GM19025 (cell line): ENCODE data around the gene ROR2.

Experiments
- ATAC-seq: cut with Tn5 transposase; IDR thresholded peaks from one replicate; pipeline ENCODE4 v1.9.1; 2021; ENCODE audit warnings: mild to moderate bottlenecking, low read depth, moderate library complexity; ENCODE audit not compliant: unreplicated experiment

Gene ROR2

GRCh38 chr9:91904588-91905236 lies 45.3 kb downstream of the ROR2 start:
- no peak for ATAC-seq

GRCh38 chr9:91903126-91903911 lies 46.7 kb downstream of the ROR2 start:
- ATAC-seq: no peak

DNA sequence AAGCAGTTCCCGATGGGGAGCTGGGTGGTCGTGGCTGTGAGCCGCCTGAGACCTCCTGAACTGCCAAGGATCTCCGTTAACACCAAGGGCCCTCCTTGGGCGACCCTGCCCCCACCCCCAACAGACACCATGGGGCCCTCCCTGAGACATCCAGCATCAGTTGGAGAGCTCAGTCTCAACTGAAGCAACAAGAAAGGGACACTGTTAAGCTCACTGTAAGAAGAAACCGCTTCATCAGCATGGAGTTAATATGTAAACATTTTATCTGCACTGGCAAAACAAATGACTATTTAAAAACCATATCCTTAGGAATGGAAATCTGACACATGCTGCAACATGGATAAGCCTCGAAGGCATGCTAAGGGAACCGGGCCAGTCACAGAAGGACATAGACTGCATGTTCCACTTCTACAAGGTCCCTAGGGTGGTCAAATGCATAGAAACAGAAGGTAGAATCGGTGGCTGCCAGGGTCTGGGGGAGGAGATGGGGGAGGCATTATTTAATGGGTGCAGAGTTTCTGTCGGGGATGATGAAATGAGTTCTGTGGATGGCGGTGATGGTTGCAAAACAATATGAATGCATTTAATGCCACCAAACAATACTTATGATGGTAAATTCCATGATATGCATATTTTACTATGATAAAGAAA lies 47.4 kb downstream of the ROR2 start:
- no peak for ATAC-seq

DNA sequence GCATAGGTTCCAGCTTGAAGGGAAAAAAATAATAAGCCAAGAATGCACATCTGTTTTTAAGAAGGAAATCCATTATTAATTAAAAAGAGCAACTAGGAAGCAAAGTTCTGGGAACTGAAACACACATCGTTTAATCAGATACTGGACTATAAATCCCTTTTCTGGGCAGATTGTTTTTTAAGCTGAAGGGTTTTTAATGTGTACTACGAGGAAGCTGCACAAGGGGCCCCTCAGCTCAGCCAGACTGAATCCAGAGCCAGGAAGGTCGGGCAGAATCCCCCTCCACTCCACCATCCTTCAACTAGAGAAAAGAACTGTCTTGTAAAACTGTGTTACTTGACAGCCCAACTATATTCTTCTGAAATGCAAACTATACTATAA lies 49.2 kb downstream of the ROR2 start:
- ATAC-seq: no peak

DNA sequence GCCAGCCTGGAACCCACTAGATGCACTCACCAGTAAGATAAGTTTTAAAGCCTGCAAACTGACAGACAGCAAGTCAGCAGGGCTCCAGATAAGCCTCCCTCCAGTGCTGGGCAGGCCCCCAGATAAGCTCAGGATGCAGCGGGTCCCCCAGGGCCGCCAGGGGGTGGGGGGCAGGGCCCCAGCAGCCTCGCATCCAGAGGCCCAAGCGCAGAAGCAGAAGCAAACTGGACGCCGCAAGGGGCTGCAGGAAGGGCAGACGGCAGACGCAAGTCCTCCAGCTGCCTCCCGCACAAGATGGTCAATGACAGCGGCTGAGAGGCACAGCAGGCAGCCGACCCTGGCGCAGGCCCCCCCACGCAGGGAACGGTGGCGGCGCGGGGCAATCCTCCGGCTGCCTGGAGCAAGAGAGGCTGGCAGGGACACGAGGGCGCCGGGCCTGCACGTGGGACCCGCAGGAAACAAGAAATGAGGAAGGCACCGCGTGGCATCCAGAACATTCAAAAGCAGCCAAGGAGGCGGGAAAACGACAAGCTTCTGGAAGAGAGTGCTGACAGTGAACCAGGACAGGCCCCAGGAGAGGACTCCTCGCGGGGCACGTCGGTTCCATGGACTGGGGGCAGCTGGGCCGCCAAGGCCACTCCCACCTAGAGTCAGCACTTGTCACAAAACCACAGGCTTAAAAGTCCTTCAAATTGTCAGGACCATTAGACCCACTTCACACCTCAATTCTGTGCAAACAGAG lies 49.8 kb downstream of the ROR2 start:
- no peak for ATAC-seq

- ATAC-seq: no peak
Measured at GRCh38 chr9:91899594-91899993, 50.4 kb downstream of the ROR2 start.

DNA sequence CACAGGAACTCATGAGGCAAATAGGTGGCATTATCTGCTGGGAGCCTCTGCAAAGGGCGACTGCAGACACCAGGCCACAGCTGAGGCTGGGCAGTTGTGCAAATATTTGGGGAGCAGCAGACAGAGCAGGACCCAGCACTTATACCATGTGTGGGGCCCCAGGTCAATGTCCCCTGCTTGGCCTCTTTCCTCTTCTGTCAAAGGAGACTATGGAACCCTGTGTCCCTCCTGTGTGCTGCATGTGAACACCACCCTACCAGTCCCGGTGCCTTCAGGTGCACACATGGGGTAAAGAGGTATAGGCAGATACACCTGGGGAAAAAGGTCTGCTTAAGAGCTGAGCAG lies 50.8 kb downstream of the ROR2 start:
- ATAC-seq: no peak

GRCh38 chr9:91898451-91899218 lies 51.4 kb downstream of the ROR2 start:
- no peak for ATAC-seq

DNA sequence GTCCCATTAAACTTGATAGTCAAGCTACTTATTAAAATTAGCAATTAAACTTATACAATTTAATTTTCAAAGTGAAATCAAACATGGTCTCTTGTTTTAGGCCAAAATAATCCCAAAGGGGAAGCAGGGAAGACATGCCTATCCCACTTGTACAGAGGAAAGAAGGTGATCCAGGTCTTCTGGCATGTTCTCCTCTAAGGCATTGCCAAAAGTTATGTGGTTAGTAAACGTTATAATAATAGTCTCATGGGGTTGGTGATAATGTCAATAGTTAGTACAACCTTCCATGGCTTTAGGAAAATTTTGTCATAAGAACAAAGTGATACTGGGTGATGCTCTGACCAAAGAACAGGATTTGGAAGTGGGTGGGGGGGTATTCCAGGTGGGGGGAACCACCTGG lies 52.8 kb downstream of the ROR2 start:
- no peak for ATAC-seq

DNA sequence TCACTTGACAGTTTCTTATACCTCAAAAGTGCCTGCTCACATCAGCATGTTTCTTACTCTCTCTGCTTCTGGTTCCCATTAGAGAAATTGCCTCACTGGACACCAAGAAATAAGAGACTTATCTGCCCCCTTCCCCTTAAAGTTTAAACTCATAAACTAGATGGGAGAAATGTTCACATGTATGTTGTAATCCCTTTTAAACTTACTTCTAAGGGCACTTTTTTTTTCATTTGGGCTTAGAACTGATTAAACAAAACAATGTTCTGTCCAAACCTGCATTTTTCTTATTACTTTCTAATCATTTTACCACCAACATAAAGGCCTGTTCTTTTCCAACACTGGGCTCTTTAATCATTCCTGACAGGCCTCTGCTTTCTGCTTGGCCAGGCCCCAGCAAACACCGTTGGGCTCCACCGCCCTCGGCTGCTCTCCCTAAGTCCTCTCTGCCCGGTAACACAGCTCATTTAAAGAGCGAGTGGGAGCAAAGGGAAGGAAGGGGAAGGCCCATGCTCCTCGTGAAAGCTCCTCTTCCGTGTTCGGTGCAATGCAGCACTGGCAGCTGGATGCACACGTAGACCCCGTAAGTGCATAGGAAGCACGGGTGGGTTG lies 53.4 kb downstream of the ROR2 start:
- ATAC-seq: no peak

- no peak for ATAC-seq
Measured at GRCh38 chr9:91896097-91896496, 53.9 kb downstream of the ROR2 start.

GRCh38 chr9:91894536-91894935 lies 55.5 kb downstream of the ROR2 start:
- ATAC-seq: no peak

- no peak for ATAC-seq
Measured at GRCh38 chr9:91894023-91894422, 56.0 kb downstream of the ROR2 start.

DNA sequence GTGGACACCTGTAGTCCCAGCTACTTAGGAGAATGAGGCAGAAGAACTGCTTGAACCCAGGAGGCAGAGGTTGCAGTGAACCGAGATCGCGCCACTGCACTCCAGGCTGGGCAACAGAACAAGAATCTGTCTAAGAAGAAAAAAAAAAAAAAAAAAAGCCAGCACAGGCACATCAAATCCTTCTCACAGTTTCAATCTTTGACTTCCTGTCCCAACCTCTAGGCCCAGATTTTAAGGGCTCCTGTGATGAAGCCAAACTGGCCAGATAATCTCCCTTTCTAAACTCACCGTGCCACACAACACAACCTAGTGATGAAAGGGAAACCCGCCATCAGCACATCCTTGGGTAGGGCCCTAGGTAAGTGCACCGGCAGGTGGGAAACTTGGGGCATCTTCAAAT lies 58.1 kb downstream of the ROR2 start:
- no peak for ATAC-seq

DNA sequence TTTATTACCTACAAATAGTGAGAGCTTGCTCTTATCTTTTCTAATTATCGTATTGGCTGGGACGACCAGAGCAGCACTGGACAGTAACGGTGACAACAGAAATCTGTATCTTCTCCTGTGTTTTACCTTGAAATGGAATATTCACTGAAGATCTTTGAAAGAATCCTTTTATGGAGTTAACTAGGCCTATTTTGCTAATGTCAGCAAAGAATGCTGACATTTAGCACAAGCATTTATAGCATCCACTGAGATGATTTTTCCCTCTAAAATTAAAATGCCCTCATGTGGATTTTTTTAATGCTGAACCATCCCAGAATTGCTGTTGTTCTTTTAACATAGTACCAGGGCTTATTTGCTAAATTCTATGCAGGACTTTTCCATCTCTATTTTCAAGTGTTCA lies 59.4 kb downstream of the ROR2 start:
- no peak for ATAC-seq

DNA sequence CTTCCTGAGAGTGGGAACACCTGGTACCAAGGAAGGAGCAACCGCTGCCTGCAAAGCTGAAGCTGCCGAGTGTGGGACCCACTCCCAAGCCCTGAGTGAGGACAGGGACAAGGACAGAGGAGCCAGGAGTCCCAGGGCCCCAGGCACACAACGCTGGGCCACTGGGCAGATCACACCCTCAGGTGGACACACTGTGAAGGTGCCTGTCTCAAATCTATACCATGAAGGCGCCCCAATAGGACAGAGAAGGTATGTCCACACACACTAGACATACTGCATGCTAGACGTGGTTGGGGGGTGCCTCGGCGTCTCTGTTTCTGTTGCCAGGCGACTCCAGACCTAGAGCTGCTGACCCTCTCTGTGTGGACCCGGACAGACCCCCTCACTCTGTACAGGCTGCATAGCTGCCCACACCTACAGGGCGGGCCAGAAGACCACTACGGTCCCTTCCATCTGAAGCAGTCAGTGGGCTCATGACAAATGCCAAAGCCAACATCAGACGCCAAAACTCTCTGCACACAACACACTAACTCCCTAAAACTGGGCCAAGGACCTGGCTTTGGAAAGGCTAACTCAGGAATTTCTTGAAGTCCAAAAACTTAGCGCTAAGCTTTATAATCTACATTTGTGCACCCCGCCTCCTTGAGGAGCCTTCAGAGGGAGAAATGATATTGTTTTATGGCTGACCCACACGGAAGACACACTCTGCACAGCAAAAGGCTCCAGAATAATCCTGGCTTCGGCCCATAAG lies 60.7 kb downstream of the ROR2 start:
- no peak for ATAC-seq

- no peak for ATAC-seq
Measured at GRCh38 chr9:91886414-91887076, 63.5 kb downstream of the ROR2 start.

DNA sequence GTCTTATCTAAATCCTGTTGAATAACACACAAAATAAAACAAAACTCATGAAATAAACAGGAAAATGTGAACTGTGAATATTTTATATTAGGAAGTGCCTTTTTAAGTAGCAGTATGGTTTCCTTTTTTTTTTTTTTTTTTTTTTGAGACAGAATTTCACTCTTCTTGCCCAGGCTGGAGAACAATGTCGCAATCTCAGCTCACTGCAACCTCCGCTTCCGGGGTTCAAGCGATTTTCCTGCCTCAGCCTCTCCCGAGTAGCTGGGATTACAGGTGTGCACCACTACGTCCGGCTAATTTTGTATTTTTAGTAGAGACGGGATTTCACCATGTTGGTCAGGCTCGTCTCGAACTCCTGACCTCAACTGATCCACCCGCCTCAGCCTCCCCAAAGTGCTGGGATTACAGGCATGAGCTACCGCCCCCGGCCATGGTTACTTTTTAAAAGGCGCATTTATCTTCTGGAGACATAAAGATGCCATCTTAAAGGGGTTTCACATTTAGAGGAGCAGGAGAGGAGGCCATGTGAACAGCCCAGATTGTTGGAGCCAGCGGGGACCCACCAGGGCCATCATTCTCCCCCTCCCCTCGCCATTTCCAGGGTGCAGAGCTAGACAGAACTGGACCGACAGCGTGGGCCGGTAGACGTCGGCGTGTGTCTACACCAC lies 64.1 kb downstream of the ROR2 start:
- no peak for ATAC-seq
